Coronary artery (tissue), 2 donors: ENCODE measurements around the gene CYFIP2.

ENCODE experiments used
- DNase-seq: peaks from one replicate; pipeline ENCODE4 v3.0.0-alpha.2; 2017; ENCODE audit warnings: low spot score
- H3K27ac ChIP-seq, 2 donors: fragments of 200-600 bp; sonication (generic); one replicate each; pipeline ENCODE4 v1.5.1; 2016 to 2019
- H3K4me3 ChIP-seq: fragments of 200-600 bp; sonication (generic); 2 replicates; pipeline ENCODE4 v1.5.1; 2016; ENCODE audit warnings: mild to moderate bottlenecking, moderate library complexity
- TF ChIP-seq, protein P1 (sequence below): fragments of 200-600 bp; sonication (generic); IDR thresholded peaks from one replicate; pipeline ENCODE4 v1.5.1; 2019; ENCODE audit warnings: antibody characterized with exemption

The CYFIP2 gene

DNA sequence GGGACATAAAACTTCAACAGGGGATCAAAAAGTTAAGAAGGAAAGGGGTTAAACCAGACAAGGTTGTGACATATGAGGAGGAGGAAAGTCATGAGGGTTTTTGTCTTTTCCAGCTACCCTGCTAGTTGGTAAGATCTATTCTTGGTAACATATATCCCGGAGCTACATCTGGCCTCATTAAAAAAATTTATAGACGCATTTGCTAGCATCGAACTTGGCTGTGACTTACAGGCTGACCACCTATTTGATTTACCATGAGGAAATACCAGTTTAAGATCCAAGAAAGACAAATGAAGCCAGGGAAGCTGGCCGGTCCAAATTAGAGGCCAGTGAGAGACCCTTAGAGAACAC is 106.5 kb downstream of the CYFIP2 start:
- TF ChIP-seq, protein P1, sequence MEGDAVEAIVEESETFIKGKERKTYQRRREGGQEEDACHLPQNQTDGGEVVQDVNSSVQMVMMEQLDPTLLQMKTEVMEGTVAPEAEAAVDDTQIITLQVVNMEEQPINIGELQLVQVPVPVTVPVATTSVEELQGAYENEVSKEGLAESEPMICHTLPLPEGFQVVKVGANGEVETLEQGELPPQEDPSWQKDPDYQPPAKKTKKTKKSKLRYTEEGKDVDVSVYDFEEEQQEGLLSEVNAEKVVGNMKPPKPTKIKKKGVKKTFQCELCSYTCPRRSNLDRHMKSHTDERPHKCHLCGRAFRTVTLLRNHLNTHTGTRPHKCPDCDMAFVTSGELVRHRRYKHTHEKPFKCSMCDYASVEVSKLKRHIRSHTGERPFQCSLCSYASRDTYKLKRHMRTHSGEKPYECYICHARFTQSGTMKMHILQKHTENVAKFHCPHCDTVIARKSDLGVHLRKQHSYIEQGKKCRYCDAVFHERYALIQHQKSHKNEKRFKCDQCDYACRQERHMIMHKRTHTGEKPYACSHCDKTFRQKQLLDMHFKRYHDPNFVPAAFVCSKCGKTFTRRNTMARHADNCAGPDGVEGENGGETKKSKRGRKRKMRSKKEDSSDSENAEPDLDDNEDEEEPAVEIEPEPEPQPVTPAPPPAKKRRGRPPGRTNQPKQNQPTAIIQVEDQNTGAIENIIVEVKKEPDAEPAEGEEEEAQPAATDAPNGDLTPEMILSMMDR = no peak
- Histone ChIP-seq H3K4me3 (no peak overlapping the region), H3K27ac (no peak overlapping the region)
- no peak for DNase-seq

DNA sequence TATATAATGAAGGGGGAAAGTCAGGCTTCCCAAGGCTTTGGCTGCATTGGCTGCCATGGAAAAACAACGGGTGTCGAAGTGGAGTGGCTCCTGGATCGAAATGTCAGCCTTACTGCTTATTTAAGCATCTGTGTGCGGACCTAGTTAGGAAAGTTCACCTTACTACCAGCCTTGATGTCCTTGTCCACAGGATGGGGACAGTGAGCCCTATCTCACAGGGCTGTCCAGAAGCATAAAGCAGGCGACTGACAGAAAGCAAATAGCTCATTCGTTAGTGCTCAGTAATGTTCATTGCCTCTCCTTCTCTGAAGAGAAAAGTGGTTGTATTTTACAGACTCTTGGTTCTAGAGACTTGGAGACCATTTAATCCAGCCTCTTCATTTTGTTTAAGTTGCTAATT is 112.6 kb downstream of the CYFIP2 start:
- no peak for DNase-seq
- TF ChIP-seq, protein P1 = no peak
- H3K27ac ChIP-seq = peak overlapping the region in 1 of 2 donors; percentile 19
- H3K4me3 ChIP-seq = no peak overlapping the region

DNA sequence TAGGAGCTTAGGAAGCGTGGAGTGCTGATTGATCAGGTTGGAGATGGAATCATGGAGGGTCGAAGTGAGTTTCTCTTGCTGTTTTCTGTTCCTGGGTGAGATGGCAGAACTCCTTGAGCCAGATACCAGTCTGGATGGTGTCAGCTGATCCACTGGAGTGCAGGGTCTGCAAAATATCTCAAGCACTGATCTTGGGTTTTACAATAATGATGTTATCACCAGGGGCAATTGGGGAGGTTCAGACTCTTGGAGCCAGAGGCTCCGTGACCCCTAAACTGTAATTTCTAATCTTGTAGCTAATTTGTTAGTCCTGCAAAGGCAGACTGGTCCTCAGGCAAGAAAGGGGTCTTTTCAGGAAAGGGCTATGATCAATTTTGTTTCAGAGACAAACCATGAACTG is 114.1 kb downstream of the CYFIP2 start:
- Histone ChIP-seq H3K27ac (no peak overlapping the region), H3K4me3 (no peak overlapping the region)
- TF ChIP-seq, protein P1 = no peak
- no peak for DNase-seq

DNA sequence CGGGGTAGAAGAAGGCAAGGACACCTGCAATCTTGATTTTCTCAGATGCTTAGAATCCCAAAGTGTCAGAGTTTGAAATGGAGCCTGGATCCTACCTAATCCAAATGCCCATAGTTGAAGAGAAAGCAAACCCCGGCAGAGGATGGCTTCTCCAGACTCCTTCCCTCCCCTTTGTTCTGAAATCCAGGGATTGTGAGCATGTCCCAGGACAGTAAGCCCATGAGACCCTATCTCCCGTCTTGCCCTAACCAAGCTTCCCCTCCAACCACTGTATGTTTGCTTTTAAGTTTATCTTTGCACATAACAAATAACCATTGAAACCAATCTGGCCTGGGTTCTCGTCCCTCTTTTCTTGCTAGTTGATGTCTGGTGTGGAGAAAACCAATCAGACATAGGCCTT is 115.8 kb downstream of the CYFIP2 start:
- H3K4me3 ChIP-seq = no peak overlapping the region
- TF ChIP-seq, protein P1 = no peak
- DNase-seq = no peak
- H3K27ac ChIP-seq = peak overlapping the region; percentile 76 to 92

DNA sequence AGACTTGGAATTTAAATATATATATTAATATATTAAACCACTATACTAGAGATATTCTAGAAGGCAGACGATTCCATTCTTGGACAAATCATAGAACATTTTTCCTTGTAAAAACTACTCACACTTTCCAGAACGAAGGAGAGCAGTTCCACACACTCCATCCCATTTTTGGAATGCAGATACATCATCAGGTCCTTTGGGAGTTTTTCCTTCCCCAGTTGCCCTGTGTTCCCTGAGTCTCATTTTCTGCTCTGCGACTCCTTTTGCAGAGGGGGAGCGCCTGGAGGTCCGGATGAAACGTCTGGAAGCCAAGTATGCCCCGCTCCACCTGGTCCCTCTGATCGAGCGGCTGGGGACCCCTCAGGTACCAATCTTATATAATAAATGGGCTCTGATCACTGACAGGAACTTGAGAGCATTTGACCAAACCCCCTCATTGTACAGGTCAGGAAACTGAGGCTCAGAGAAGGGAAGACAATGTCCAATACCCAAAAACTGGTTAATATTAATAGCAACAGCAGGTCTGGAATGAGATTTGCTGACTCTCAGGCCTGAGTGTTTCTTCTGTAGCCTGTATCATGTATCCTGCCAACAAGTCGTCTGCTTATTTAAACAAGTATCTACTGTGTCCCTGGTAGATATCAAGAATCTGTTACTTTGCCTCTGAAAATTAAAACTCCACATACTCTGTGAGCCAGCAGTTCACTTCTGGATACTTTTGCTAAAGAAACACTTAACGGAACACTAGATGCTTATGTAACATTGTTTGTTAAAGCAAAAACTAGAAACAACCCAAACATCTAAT is 117.3 kb downstream of the CYFIP2 start:
- TF ChIP-seq, protein P1 = no peak
- Histone ChIP-seq H3K27ac (peak overlapping the region; percentile 76 to 92), H3K4me3 (peak overlapping the region; percentile 48)
- no peak for DNase-seq

DNA sequence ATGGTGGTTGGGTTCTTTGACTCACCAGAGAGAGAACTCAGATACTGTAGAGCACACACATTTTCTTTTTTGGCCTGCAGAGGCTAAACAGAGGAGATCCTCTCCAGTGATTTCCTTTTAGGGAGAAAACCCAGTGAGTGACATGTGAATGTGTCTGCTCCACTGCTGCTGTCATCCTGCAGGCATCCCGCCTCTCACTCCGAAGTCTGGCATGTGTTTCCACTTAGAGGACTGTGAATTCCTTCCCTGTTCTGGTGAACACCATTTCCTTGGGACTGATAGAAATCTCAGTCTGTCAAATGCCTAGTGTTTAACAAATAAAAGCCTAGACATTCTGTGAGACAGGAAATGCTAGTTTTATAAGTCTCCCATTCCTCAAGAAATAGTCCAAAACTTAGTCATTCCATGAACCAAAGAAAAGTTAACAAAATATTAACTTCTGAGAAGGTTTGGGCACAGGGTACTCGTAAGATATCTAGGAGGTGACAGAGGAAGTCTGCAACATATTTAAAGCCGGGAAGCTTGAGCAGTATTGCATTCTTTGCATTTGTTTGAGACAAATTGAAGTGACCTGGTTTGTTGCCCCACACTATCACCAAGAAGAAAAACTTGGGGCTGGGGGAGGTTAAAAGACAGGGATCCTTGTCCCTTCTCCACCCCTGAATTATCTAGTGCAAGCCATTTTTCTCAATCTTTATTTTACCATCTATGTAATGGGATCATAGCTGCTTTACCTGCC is 119.2 kb downstream of the CYFIP2 start:
- TF ChIP-seq, protein P1 = no peak
- Histone ChIP-seq H3K4me3 (no peak overlapping the region), H3K27ac (peak overlapping the region; percentile 76 to 92)
- no peak for DNase-seq
